ENCODE results near the gene TSHR.
A peak's percentile ranks its signal among the peaks of the same experiment; 100 is the strongest.

Gene TSHR

DNA sequence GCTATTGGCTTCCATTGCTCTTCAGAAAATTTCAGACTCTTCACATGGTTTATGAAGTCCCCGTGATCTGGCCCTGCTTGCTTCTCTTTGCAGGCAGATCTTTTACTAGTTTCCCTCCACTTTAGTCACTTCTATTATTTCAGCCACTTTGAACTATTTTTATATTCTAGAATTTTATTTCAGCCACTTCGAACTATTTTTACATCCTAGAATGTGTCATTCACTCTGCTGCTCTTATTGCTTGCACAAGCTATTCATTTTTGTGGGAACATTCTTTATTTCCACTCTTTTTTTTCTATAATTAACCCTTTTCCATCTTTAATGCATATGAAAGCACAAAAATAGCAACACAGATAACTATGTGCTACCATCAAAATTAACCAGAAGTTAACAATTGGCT, 24.5 kb downstream of the TSHR start:
- TF ChIP-seq, protein P1, sequence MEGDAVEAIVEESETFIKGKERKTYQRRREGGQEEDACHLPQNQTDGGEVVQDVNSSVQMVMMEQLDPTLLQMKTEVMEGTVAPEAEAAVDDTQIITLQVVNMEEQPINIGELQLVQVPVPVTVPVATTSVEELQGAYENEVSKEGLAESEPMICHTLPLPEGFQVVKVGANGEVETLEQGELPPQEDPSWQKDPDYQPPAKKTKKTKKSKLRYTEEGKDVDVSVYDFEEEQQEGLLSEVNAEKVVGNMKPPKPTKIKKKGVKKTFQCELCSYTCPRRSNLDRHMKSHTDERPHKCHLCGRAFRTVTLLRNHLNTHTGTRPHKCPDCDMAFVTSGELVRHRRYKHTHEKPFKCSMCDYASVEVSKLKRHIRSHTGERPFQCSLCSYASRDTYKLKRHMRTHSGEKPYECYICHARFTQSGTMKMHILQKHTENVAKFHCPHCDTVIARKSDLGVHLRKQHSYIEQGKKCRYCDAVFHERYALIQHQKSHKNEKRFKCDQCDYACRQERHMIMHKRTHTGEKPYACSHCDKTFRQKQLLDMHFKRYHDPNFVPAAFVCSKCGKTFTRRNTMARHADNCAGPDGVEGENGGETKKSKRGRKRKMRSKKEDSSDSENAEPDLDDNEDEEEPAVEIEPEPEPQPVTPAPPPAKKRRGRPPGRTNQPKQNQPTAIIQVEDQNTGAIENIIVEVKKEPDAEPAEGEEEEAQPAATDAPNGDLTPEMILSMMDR (conservative IDR thresholded peaks at IDR 0.05; ENCODE audit: low read length): no peak
- no peak for DNase-seq (ENCODE audit: low read depth)
- no peak overlapping the region for H3K4me3 ChIP-seq (ENCODE audit: low read length)

DNA sequence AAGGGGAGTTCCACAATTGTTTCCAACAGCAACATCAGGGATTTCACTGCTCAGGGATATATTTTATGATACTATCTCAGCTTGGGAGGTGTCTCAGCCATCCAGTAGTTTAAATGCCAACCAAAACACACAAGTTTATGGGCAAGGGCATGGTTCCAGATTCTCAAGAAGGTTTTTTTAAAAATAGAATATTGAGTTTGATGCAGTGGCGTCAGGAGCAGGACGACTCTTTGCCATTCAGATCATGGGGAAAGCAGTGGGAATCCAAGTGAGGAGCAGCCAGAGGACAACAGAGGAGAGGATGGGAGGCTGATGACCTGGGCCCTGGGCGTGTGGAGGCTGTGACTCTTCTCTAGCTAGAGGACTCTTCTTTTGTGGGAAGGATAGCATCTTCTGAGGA, 25.7 kb downstream of the TSHR start:
- no peak for DNase-seq (ENCODE audit: low read depth)

DNA sequence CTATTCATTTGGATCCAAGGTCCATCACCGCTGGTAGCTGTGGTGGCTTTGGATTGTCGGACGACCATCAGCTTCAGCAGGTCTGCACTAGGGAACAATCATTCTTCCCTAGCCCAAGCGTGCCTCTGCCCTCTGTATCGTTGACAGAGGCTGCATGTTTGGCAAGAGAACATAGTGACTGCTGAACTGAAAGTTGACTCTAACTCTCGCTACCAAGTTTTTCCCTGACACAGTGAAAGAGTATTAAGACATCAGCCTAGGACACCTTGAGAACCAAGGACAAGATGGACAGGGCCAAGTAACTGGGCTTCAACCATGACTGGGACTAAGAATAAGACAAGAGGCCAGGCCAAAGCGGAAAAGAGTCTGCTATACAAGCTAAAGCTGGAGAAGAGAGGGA, 26.3 kb downstream of the TSHR start:
- DNase-seq (ENCODE audit: low read depth): no peak
- TF ChIP-seq, protein P1 (conservative IDR thresholded peaks at IDR 0.05; ENCODE audit: low read length): no peak

More for the DNA sequence above, 25.7 kb downstream of the TSHR start:
- no peak overlapping the region for H3K4me3 ChIP-seq (ENCODE audit: low read length)
- TF ChIP-seq, protein P1 (conservative IDR thresholded peaks at IDR 0.05; ENCODE audit: low read length): no peak

DNA sequence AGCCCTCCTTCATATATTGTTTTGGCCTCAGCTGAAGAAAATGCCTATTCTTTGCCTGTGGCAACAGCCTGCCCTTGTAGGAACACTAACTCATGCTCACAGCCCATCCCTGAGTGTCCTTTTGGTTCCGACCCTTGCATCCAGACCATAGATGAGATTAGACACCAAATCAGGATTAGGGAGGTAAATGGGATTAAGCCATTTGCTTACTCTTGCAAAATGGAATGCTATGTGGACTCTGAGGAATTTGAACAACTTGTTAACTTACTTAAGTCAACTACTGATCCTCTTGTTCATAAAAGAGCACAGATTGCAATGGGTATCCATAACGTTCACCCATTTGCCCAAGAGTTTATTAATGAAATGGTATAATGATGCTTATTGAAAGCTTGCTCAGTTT, 27.3 kb downstream of the TSHR start:
- peak; percentile 15 for DNase-seq (ENCODE audit: low read depth)
- H3K4me3 ChIP-seq (ENCODE audit: low read length): no peak overlapping the region
- TF ChIP-seq, protein P1 (conservative IDR thresholded peaks at IDR 0.05; ENCODE audit: low read length): no peak

More for the DNA sequence above, 26.3 kb downstream of the TSHR start:
- no peak overlapping the region for H3K4me3 ChIP-seq (ENCODE audit: low read length)

DNA sequence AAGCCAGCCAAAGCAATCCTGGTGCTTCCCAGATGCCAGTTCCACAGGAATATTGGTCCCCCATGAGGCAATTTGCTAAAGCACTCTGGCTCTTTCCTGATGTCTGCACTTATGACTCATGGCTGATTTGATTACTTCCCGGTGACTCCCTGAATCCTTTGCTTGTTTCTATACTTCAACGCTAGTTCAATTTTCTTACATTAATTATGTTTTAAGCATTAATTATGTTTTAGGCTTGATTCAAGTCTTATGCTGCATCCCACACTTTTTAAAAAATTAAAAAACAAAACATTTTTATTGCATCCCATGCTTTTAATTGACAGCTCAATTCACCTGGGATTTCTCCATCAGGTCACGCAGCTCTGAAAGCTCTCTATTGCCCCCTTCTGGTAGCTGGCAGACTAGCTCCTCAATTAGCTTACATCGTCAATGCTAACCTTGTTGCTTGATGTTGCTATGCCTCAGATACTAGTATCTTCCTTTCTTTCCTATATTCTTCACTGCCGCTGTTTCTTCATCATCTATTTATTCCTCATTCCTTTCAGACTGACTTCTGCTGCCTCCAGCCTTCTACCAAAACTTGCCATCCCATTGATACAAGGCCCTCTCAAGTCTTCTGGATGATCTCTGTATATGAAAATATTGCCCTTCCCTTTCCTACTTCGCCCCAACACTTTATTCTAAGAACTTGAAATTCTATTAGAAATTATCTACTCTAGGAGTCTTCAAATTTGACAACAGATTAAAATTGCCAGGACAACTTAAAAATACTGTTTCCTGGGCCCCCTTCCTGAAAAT, 32.0 kb downstream of the TSHR start:
- no peak overlapping the region for H3K4me3 ChIP-seq (ENCODE audit: low read length)
- TF ChIP-seq, protein P1 (conservative IDR thresholded peaks at IDR 0.05; ENCODE audit: low read length): peak; percentile 100
- DNase-seq (ENCODE audit: low read depth): peak; percentile 65

DNA sequence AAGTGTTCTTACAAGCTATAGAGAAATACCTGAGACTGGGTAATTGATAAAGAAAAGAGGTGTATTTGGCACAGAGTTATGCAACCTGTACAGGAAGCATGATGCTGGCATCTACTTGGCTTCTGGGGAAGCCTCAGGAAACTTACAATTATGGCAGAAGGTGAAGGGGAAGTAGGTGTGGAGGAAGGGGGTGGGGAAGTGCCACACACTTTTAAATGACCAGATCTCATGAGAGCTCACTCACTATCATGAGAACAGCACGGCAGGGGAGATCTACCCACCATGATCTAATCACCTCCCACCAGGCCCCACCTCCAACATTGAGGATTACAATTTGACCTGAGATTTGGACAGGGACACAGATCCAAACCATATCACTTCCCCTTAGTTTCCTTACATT, 32.8 kb downstream of the TSHR start:
- no peak overlapping the region for H3K4me3 ChIP-seq (ENCODE audit: low read length)
- TF ChIP-seq, protein P1 (conservative IDR thresholded peaks at IDR 0.05; ENCODE audit: low read length): no peak
- DNase-seq (ENCODE audit: low read depth): no peak

DNA sequence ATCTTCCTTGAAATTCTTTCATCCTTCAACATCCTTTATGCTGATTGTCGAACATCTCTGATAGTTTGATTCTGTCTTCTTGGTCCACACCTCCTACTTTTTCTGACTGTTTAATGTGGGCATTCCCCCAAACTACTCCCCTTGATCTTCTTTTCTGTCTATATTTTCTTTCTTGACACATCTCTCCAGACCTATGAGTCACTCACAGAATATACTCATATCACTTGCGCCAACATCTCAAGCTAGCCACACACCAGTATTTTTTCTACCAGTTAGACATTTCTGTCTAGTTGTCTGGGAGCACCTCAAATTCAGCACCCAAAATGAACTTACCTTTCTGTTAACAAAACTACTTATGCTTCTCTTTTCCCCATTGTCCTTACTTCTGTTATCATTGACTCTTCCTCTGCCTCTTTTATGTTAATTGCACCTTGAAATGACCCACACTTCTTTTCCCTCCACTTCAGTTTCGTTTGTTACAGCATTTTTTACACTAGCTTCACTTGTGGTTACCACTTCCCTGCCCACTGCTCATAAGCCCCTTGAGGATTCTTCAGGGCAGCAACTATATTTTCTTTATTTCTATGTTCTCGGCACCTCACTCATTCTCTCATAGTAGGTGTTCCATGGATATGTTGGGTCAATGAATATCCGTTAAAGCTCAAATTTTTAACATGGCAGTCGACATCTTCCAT, 33.5 kb downstream of the TSHR start:
- TF ChIP-seq, protein P1 (conservative IDR thresholded peaks at IDR 0.05; ENCODE audit: low read length): no peak
- H3K4me3 ChIP-seq (ENCODE audit: low read length): no peak overlapping the region
- no peak for DNase-seq (ENCODE audit: low read depth)

Data from AG10803 (cell line).